OCI-LY7 (cell line): ENCODE data around the gene F2. TPM values are rescaled to one million over a fixed set of nuclear protein-coding genes. Genes with fewer than 3 reads are reported as not detected.

Source experiments
- BruUV-seq: library from RNA; stranded (reverse); fragments of 400-500 nt; replicated peaks from 2 replicates; lab custom pipeline; 2021; lab: Mats Ljungman, UMichigan
- CTCF ChIA-PET: fragments of 300-600 bp; sonication (Branson Sonifier 250); formaldehyde crosslinking; loops from one replicate; lab custom pipeline; 2022; ENCODE audit warnings: antibody characterized with exemption; ENCODE audit not compliant: unreplicated experiment; lab: Charles Lee
- POLR2A ChIA-PET: fragments of 300-600 bp; sonication (Branson Sonifier 250); formaldehyde crosslinking; loops from one replicate; lab custom pipeline; 2022; ENCODE audit warnings: antibody characterized with exemption; lab: Charles Lee
- DNase-seq: peaks from one replicate; pipeline ENCODE4 v3.0.0-alpha.2; 2015; ENCODE audit warnings: low spot score
- H2AFZ ChIP-seq: fragments of 200-600 bp; sonication (generic), shearing (Covaris generic); 2 replicates; pipeline ENCODE4 v1.6.1; 2014; ENCODE audit warnings: mild to moderate bottlenecking, antibody characterized with exemption, low read length, moderate library complexity
- H3K27ac ChIP-seq: fragments of 200-600 bp; sonication (generic); 2 replicates; pipeline ENCODE4 v1.5.1; 2014; ENCODE audit warnings: mixed run types, low read depth, mild to moderate bottlenecking, moderate library complexity, low read length, inconsistent platforms; ENCODE audit not compliant: poor library complexity, severe bottlenecking
- H3K36me3 ChIP-seq: fragments of 200-600 bp; sonication (generic); 2 replicates; pipeline ENCODE4 v1.6.1; 2014; ENCODE audit warnings: mild to moderate bottlenecking, antibody characterized with exemption, low read length, moderate library complexity, mixed read lengths; ENCODE audit not compliant: insufficient read depth
- H3K4me1 ChIP-seq: fragments of 200-600 bp; sonication (generic); 2 replicates; pipeline ENCODE4 v1.5.1; 2014; ENCODE audit warnings: mild to moderate bottlenecking, low read length; ENCODE audit not compliant: insufficient read depth, poor library complexity, severe bottlenecking
- H3K4me2 ChIP-seq: fragments of 200-600 bp; sonication (generic); 2 replicates; pipeline ENCODE4 v1.6.1; 2014; ENCODE audit warnings: mild to moderate bottlenecking, low read length
- H3K4me3 ChIP-seq: fragments of 200-600 bp; sonication (generic); 2 replicates; pipeline ENCODE4 v1.5.1; 2014; ENCODE audit warnings: mild to moderate bottlenecking, low read depth, low read length; ENCODE audit not compliant: poor library complexity, severe bottlenecking
- H3K79me2 ChIP-seq: fragments of 200-600 bp; sonication (generic); 2 replicates; pipeline ENCODE4 v1.6.1; 2016; ENCODE audit warnings: low read depth, mild to moderate bottlenecking, low read length, moderate library complexity, mixed read lengths; ENCODE audit not compliant: insufficient read depth
- H3K9me2 ChIP-seq: fragments of 200-600 bp; sonication (generic); 2 replicates; pipeline ENCODE4 v1.6.1; 2016; ENCODE audit warnings: mild to moderate bottlenecking, low read length, mixed read lengths; ENCODE audit not compliant: insufficient read depth
- H3K9me3 ChIP-seq: fragments of 200-600 bp; sonication (generic); 2 replicates; pipeline ENCODE4 v1.6.1; 2014; ENCODE audit warnings: mild to moderate bottlenecking, mixed run types, low read length, mixed read lengths
- H4K20me1 ChIP-seq: fragments of 200-600 bp; sonication (generic); 2 replicates; pipeline ENCODE4 v1.6.1; 2014; ENCODE audit warnings: mild to moderate bottlenecking, antibody characterized with exemption, low read length, moderate library complexity, mixed read lengths; ENCODE audit not compliant: insufficient read depth
- CTCF ChIP-seq: fragments of 200-600 bp; sonication (generic); conservative IDR thresholded peaks from 2 replicates; pipeline ENCODE4 v1.5.1; 2014; ENCODE audit warnings: mild to moderate bottlenecking, antibody characterized with exemption, low read length, moderate library complexity, mixed read lengths
- EZH2phosphoT487 ChIP-seq: fragments of 200-600 bp; sonication (generic); IDR thresholded peaks from 2 replicates; pipeline ENCODE4 v1.6.1; 2018; ENCODE audit warnings: low read depth, borderline replicate concordance, mild to moderate bottlenecking, mixed run types, antibody characterized with exemption, low read length, moderate library complexity, mixed read lengths
- intact Hi-C: fragments of 100-400 bp; cut with micrococcal nuclease; formaldehyde crosslinking; loops from one replicate; pipeline ENCODE4 v1.10.0; 2022; ENCODE audit not compliant: unreplicated experiment
- total RNA-seq, 2 experiments: library from RNA; depleted of rRNA in 1 of 2; stranded (reverse); fragments of >200 nt in 1 of 2; shearing (Covaris generic) in 1 of 2; gene quantifications; 2 replicates each; pipeline ENCODE4 v1.2.3, GENCODE V29; 2014 to 2022

The F2 gene
- total RNA-seq, 2 experiments from 2014 or later, result 0.48 TPM; not detected in 1

DNA sequence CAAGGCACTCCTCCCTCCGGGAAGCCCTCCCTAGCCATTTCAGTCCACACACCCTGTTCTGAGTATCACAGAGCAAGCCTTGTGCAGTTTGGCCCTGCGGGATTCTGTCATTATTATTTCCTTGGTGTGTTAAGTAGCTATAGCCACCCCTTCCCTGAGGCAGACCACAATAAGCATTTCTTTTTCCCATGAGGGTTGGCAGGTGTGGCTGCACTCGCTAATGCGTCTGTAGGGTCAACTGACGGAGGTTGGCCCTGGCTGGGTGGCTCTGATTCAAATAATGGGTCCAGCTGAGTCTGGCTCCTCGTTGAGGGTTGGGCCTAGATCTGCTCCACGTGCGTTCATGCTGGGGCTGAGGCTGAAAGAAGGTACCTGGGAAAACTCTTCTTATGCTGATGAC is 5.1 kb downstream of the F2 start:
- H2AFZ ChIP-seq, result peak overlapping the region; percentile 64

DNA sequence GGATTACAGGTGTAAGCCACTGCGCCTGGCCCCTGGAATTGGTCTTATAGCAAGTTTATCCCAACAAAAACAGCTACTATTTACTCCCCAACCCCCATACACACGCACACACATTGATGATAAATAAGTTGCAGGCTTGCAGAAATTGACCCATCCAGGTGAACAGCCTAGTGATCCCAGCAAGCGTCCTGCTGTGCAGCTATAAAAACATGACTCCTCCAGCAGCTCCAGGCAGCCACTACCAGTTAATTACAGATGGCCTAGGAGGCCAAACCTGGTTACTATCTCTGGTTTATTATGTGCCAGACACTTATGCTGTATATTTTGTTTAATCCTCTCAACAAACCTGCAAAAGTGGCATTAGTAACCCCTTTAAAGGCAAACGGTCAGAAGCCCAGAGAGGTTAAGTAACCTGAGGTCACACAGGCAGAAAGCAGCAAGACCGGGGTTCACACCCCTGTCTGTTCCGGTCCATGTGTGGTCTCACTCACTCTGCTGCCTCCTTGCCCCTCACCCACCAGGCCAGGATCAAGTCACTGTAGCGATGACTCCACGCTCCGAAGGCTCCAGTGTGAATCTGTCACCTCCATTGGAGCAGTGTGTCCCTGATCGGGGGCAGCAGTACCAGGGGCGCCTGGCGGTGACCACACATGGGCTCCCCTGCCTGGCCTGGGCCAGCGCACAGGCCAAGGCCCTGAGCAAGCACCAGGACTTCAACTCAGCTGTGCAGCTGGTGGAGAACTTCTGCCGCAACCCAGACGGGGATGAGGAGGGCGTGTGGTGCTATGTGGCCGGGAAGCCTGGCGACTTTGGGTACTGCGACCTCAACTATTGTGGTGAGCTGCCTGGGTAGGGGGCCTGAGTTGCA is 6.6 kb downstream of the F2 start:
- no TSS peak for BruUV-seq
- POLR2A ChIA-PET, result no interaction called here
- Histone ChIP-seq H3K9me3 (no peaks in the 10 kb centered on the region), H3K9me2 (no peaks in the 10 kb centered on the region), H4K20me1 (no peaks in the 10 kb centered on the region), H2AFZ (no peak overlapping the region), H3K79me2 (no peaks in the 10 kb centered on the region), H3K4me1 (peaks cover 9% of the 10 kb centered on the region), H3K4me3 (no peak overlapping the region), H3K4me2 (no peak overlapping the region), H3K36me3 (no peaks in the 10 kb centered on the region), H3K27ac (no peak overlapping the region)
- TF ChIP-seq EZH2phosphoT487, result no peak
- TF ChIP-seq CTCF, result no peak
- intact Hi-C loops, result no loop called here
- DNase-seq, result no peak
- CTCF ChIA-PET, result no interaction called here

More for the DNA sequence above, 5.1 kb downstream of the F2 start:
- no peaks in the 10 kb centered on the region for H3K79me2 ChIP-seq
- no peaks in the 10 kb centered on the region for H3K36me3 ChIP-seq
- no peaks in the 10 kb centered on the region for H3K9me2 ChIP-seq
- H3K9me3 ChIP-seq, result no peaks in the 10 kb centered on the region
- no peaks in the 10 kb centered on the region for H4K20me1 ChIP-seq
- intact Hi-C loops, result no loop called here
- ChIA-PET POLR2A (no interaction called here), CTCF (no interaction called here)
- no peak overlapping the region for H3K4me2 ChIP-seq
- BruUV-seq, result no TSS peak
- H3K4me1 ChIP-seq, result peaks cover 9% of the 10 kb centered on the region
- H3K27ac ChIP-seq, result no peak overlapping the region
- no peak for TF ChIP-seq EZH2phosphoT487
- no peak for TF ChIP-seq CTCF
- H3K4me3 ChIP-seq, result no peak overlapping the region
- DNase-seq, result peak; percentile 66
